ENCODE data around the gene C11orf98.
"Not testable (repeated sequence)": the region's sequence is repeated elsewhere in the genome, so short reads cannot be mapped to it uniquely, and the experiment has no call there.

Gene C11orf98

GRCh38 chr11:62680825-62681240 is 15.8 kb upstream of the C11orf98 start:
- DNase-seq: peak; percentile 75

GRCh38 chr11:62678770-62679696 is 14.0 kb upstream of the C11orf98 start, which contains the start of gene UBXN1:
Gene UBXN1, minus strand, starts transcription at chr11:62679073. Its CDS starts 150 bp downstream, at chr11:62678923.
- DNase-seq: peak; percentile 93

GRCh38 chr11:62678433-62678769 is 13.4 kb upstream of the C11orf98 start:
- DNase-seq: no peak

GRCh38 chr11:62677714-62678113 is 12.7 kb upstream of the C11orf98 start:
- no peak for DNase-seq

GRCh38 chr11:62677156-62677555 is 12.1 kb upstream of the C11orf98 start:
- DNase-seq: no peak

- DNase-seq: peak; percentile 22
Observed at GRCh38 chr11:62676698-62677097, 11.7 kb upstream of the C11orf98 start.

- DNase-seq: not testable (repeated sequence)
Observed at GRCh38 chr11:62675415-62675814, 10.4 kb upstream of the C11orf98 start.

GRCh38 chr11:62673196-62673525 is 8.2 kb upstream of the C11orf98 start:
- DNase-seq: no peak

GRCh38 chr11:62671608-62672389 is 6.8 kb upstream of the C11orf98 start, which contains the start of the genes LBHD1 and UQCC3:
Gene LBHD1, minus strand, starts transcription at chr11:62672267. Its CDS starts 2,236 bp downstream, at chr11:62670031.
Gene UQCC3, plus strand, starts transcription at chr11:62671673. Its CDS starts 73 bp downstream, at chr11:62671746.
- DNase-seq: peak; percentile 96

GRCh38 chr11:62671236-62671607 is 6.2 kb upstream of the C11orf98 start:
- no peak for DNase-seq

- peak; percentile 45 for DNase-seq
Observed at GRCh38 chr11:62669420-62670161, 4.6 kb upstream of the C11orf98 start.

- DNase-seq: no peak
Observed at GRCh38 chr11:62667460-62667859, 2.5 kb upstream of the C11orf98 start.

- no peak for DNase-seq
Observed at GRCh38 chr11:62666259-62666926, 1.4 kb upstream of the C11orf98 start.

GRCh38 chr11:62665599-62666258 is 719 bp upstream of the C11orf98 start:
- DNase-seq: peak; percentile 66

GRCh38 chr11:62664405-62665074 is 470 bp downstream of the C11orf98 start:
- DNase-seq: peak; percentile 87

- DNase-seq: no peak
Observed at GRCh38 chr11:62656796-62657429, 8.1 kb downstream of the C11orf98 start.

- DNase-seq: no peak
Observed at GRCh38 chr11:62654297-62654696, 10.7 kb downstream of the C11orf98 start.

GRCh38 chr11:62652161-62653006 is 12.6 kb downstream of the C11orf98 start:
- DNase-seq: no peak

- not testable (repeated sequence) for DNase-seq
Observed at GRCh38 chr11:62650283-62650682, 14.7 kb downstream of the C11orf98 start.

- DNase-seq: no peak
Observed at GRCh38 chr11:62649486-62649885, 15.5 kb downstream of the C11orf98 start.
